Right lobe of liver (tissue), 4 donors: ENCODE measurements around the gene HFM1.

Experiments used
- POLR2A ChIP-seq: fragments of 450-650 bp; IDR thresholded peaks from one replicate; pipeline ENCODE4 v1.6.1; 2017; ENCODE audit warnings: antibody characterized with exemption, mild to moderate bottlenecking
- TF ChIP-seq, protein P1 (sequence below), 4 donors: fragments of 200-600 bp in 3 of 4; fragments of 450-650 bp in 1 of 4; IDR thresholded peaks; one replicate each; pipeline versions ENCODE4 v1.5.1 to v1.8.0; 2016 to 2022; ENCODE audit warnings: antibody characterized with exemption in 4 of 4, mild to moderate bottlenecking in 2 of 4
- donor health status: DM: no; HTN: no; CAD: no.
- donor health status: DM: no; HTN: no; CAD: no.
- donor health status: DM: no; HTN: yes; CAD: no.

- TF ChIP-seq, protein P1, sequence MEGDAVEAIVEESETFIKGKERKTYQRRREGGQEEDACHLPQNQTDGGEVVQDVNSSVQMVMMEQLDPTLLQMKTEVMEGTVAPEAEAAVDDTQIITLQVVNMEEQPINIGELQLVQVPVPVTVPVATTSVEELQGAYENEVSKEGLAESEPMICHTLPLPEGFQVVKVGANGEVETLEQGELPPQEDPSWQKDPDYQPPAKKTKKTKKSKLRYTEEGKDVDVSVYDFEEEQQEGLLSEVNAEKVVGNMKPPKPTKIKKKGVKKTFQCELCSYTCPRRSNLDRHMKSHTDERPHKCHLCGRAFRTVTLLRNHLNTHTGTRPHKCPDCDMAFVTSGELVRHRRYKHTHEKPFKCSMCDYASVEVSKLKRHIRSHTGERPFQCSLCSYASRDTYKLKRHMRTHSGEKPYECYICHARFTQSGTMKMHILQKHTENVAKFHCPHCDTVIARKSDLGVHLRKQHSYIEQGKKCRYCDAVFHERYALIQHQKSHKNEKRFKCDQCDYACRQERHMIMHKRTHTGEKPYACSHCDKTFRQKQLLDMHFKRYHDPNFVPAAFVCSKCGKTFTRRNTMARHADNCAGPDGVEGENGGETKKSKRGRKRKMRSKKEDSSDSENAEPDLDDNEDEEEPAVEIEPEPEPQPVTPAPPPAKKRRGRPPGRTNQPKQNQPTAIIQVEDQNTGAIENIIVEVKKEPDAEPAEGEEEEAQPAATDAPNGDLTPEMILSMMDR (IDR thresholded peaks at IDR 0.05): no peak
- no peak for TF ChIP-seq POLR2A
Observed at GRCh38 chr1:91311672-91312071, 93.0 kb downstream of the HFM1 start.
